GM19043 (cell line): ENCODE measurements around the gene NFIX.
A peak's percentile ranks its signal among the peaks of the same experiment; 100 is the strongest.

Source experiments
- ATAC-seq: cut with Tn5 transposase; IDR thresholded peaks from one replicate; pipeline ENCODE4 v1.9.1; 2021; ENCODE audit warnings: low read depth; ENCODE audit not compliant: unreplicated experiment

The NFIX gene

GRCh38 chr19:13099073-13099999 lies 104.1 kb downstream of the NFIX start:
- no peak for ATAC-seq

- no peak for ATAC-seq
Observed at GRCh38 chr19:13100031-13100588, 104.8 kb downstream of the NFIX start.

- ATAC-seq = no peak
Observed at GRCh38 chr19:13100841-13101589, 105.7 kb downstream of the NFIX start.

GRCh38 chr19:13101590-13102415 lies 106.5 kb downstream of the NFIX start:
- ATAC-seq = no peak

GRCh38 chr19:13102416-13102665 lies 107.1 kb downstream of the NFIX start:
- ATAC-seq = no peak

- ATAC-seq = peak; percentile 37
Observed at GRCh38 chr19:13102666-13103580, 107.6 kb downstream of the NFIX start, which contains the start of gene LYL1. Gene LYL1, minus strand, starts transcription at chr19:13102858. Its CDS starts 1,687 bp downstream, at chr19:13101171.

- no peak for ATAC-seq
Observed at GRCh38 chr19:13103581-13104359, 108.5 kb downstream of the NFIX start.

- peak; percentile 37 for ATAC-seq
Observed at GRCh38 chr19:13104360-13104847, 109.1 kb downstream of the NFIX start.

GRCh38 chr19:13104848-13105711 lies 109.8 kb downstream of the NFIX start:
- no peak for ATAC-seq

- no peak for ATAC-seq
Observed at GRCh38 chr19:13109361-13110098, 114.3 kb downstream of the NFIX start.

- no peak for ATAC-seq
Observed at GRCh38 chr19:13110099-13110610, 114.9 kb downstream of the NFIX start.

- no peak for ATAC-seq
Observed at GRCh38 chr19:13112555-13112954, 117.3 kb downstream of the NFIX start.

- ATAC-seq = no peak
Observed at GRCh38 chr19:13115936-13116281, 120.6 kb downstream of the NFIX start.

- peak; percentile 51 for ATAC-seq
Observed at GRCh38 chr19:13116282-13117175, 121.3 kb downstream of the NFIX start, which contains the start of gene TRMT1. Gene TRMT1, minus strand, starts transcription at chr19:13116740. Its CDS starts 341 bp downstream, at chr19:13116399.

- ATAC-seq = no peak
Observed at GRCh38 chr19:13117176-13117771, 122.0 kb downstream of the NFIX start.
